Measurements from ENCODE around the gene CDC27. TPM values are rescaled to one million over a fixed set of nuclear protein-coding genes. Genes with fewer than 3 reads are reported as not detected.

CDC27 gene
- total RNA-seq, 4 donors from 2014 or later = 37.5 to 63.9 (median 40.6) TPM

DNA sequence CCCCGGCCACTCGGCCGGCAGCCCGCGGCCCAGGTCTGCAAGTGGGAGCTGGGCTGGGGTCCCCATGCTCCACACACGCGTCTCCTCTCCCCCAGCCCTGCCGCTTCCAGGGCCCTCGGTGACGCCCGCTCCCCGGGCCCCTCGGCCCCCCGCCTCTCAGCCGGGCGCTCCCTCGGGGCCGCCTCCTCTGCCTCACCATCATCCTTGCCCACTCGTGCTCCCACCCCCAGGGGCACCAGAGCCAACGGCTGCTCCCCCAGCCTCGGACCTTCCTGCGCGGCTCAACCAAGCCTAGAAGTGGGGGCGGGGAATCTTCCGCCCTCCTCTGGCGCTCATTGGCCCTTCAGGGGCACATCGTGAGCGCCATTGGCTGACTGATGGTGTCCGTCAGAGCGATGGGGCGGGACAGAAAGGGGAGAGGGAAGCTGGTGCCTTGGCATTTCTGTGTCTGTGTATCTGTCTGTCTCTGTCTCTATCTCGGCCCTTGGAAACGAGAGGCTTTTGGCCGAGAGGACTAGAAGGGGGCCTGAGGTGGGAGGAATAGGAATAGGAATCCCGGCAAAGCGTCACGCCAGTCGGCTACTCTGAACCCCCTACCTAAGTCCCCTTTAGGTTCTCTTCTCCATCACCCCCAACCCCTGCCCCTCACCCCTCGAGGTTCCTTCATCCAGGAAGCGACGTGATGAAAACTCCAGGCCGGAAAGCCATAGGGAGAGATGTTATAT is 88.9 kb downstream of the CDC27 start:
- intact Hi-C loops (cut with DNase I; ENCODE audit: low total_unique reads) (no loop called here), in situ Hi-C loops (cut with MboI; ENCODE audit: low pct_ligation_motif_present in 1 of 4, low pct_unique_long_range_greater_than_20kb in 1 of 4, low sequenced_read_pairs in 3 of 4) (loop anchor here in 1 of 4 donors (5.0 kb wide), 1 partner anchor 888 kb away; no protein-coding TSS in a partner anchor)
- H3K27me3 ChIP-seq = no peaks in the 10 kb centered on the region
- no peaks in the 10 kb centered on the region for H3K9me3 ChIP-seq
- H3K27ac ChIP-seq = peak overlapping the region; percentile 86 to 90 (median 88)
- H3K4me1 ChIP-seq = peaks cover 8 to 30% (median 14%) of the 10 kb centered on the region in 4 donors
- DNase-seq = peak; percentile 96
- peak overlapping the region; percentile 63 to 99 (median 93) for H3K4me3 ChIP-seq
- WGBS, 2 donors (ENCODE audit: low coverage in 1 of 2) = 1% methylated on average over 40 of the region's 42 CpGs; no CpG with 5 or more reads in 1 of the 2 donors
- TF ChIP-seq POLR2A (IDR thresholded peaks at IDR 0.05) (peak; percentile 48), EP300 (IDR thresholded peaks at IDR 0.05; ENCODE audit: low read depth) (no peak), POLR2AphosphoS5 (IDR thresholded peaks at IDR 0.05) (peak in 2 of 3 donors; percentile 41 to 52)
- TF ChIP-seq, protein P1, sequence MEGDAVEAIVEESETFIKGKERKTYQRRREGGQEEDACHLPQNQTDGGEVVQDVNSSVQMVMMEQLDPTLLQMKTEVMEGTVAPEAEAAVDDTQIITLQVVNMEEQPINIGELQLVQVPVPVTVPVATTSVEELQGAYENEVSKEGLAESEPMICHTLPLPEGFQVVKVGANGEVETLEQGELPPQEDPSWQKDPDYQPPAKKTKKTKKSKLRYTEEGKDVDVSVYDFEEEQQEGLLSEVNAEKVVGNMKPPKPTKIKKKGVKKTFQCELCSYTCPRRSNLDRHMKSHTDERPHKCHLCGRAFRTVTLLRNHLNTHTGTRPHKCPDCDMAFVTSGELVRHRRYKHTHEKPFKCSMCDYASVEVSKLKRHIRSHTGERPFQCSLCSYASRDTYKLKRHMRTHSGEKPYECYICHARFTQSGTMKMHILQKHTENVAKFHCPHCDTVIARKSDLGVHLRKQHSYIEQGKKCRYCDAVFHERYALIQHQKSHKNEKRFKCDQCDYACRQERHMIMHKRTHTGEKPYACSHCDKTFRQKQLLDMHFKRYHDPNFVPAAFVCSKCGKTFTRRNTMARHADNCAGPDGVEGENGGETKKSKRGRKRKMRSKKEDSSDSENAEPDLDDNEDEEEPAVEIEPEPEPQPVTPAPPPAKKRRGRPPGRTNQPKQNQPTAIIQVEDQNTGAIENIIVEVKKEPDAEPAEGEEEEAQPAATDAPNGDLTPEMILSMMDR (IDR thresholded peaks at IDR 0.05) = peak in 1 of 5 experiments; percentile 34
- no peaks in the 10 kb centered on the region for H3K36me3 ChIP-seq

DNA sequence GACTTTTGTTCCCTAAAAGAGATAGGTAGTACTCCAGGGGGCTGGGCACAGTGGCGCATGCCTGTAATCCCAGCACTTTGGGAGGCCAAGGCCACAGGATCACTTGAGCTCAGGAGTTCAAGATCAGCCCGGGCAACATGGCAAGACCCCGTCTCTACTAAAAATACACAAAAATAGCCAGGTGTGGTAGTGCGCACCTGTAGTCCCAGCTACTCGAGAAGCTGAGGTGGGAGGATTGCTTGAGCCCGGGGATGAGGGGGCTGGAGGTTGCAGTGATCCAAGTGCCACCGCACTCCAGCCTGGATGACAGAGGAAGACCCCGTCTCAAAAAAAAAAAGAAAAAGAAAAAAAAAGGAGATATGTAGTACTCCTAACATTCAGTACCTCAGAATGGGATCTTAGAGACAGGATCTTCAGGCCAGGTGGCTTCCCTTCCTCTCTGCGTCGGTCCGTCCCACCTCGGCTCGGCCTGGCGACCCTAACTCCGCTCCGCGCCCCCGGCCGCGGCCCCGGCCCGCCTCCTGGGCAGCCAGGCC is 89.6 kb downstream of the CDC27 start:
- peak overlapping the region; percentile 63 to 99 (median 93) for H3K4me3 ChIP-seq
- no peaks in the 10 kb centered on the region for H3K9me3 ChIP-seq
- no peaks in the 10 kb centered on the region for H3K36me3 ChIP-seq
- H3K27me3 ChIP-seq = no peaks in the 10 kb centered on the region
- 0 to 4% methylated on average over 3 to 22 of the region's 22 CpGs for WGBS, 2 donors (ENCODE audit: low coverage in 1 of 2)
- in situ Hi-C loops (cut with MboI; ENCODE audit: low pct_ligation_motif_present in 1 of 4, low pct_unique_long_range_greater_than_20kb in 1 of 4, low sequenced_read_pairs in 3 of 4) = loop anchor here in 1 of 4 donors (5.0 kb wide), 1 partner anchor 887 kb away; no protein-coding TSS in a partner anchor
- peak overlapping the region; percentile 86 to 90 (median 88) for H3K27ac ChIP-seq
- no peak for TF ChIP-seq POLR2AphosphoS5 (IDR thresholded peaks at IDR 0.05)
- TF ChIP-seq POLR2A (IDR thresholded peaks at IDR 0.05) = no peak
- TF ChIP-seq, protein P1 (IDR thresholded peaks at IDR 0.05) = no peak
- no peak for TF ChIP-seq EP300 (IDR thresholded peaks at IDR 0.05; ENCODE audit: low read depth)
- intact Hi-C loops (cut with DNase I; ENCODE audit: low total_unique reads) = no loop called here
- DNase-seq = peak; percentile 11
- H3K4me1 ChIP-seq = peaks cover 8 to 30% (median 14%) of the 10 kb centered on the region in 4 donors

DNA sequence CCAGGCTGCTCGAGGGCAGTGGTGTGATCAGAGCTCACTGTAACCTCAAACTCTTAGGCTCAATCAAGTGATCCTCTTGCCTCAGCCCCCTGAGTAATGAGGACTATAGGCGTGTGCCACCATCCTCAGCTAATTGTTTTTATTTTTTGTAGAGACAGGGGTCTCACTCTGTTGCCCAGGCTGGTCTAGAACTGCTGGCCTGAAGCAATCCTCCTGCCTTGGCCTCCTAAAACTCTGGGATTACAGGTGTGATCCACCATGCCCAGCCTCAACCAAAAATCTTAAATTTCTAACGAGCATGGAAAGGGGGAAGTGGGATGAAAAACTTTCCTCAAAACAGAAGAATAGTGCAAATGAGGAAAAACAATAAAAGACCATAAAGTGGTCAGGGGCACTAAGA is 92.8 kb downstream of the CDC27 start:
- H3K4me1 ChIP-seq = peaks cover 8 to 30% (median 14%) of the 10 kb centered on the region in 4 donors
- H3K36me3 ChIP-seq = no peaks in the 10 kb centered on the region
- DNase-seq = no peak
- TF ChIP-seq POLR2AphosphoS5 (IDR thresholded peaks at IDR 0.05) (no peak), EP300 (IDR thresholded peaks at IDR 0.05; ENCODE audit: low read depth) (no peak), POLR2A (IDR thresholded peaks at IDR 0.05) (no peak)
- H3K4me3 ChIP-seq = no peak overlapping the region
- intact Hi-C loops (cut with DNase I; ENCODE audit: low total_unique reads) = no loop called here
- no peaks in the 10 kb centered on the region for H3K9me3 ChIP-seq
- H3K27ac ChIP-seq = no peak overlapping the region
- 82 to 84% methylated on average over 3 of the region's 3 CpGs for WGBS, 2 donors (ENCODE audit: low coverage in 1 of 2)
- H3K27me3 ChIP-seq = no peaks in the 10 kb centered on the region
- in situ Hi-C loops (cut with MboI; ENCODE audit: low pct_ligation_motif_present in 1 of 4, low pct_unique_long_range_greater_than_20kb in 1 of 4, low sequenced_read_pairs in 3 of 4) = loop anchor here in 1 of 4 donors (5.0 kb wide), 1 partner anchor 884 kb away; no protein-coding TSS in a partner anchor

DNA sequence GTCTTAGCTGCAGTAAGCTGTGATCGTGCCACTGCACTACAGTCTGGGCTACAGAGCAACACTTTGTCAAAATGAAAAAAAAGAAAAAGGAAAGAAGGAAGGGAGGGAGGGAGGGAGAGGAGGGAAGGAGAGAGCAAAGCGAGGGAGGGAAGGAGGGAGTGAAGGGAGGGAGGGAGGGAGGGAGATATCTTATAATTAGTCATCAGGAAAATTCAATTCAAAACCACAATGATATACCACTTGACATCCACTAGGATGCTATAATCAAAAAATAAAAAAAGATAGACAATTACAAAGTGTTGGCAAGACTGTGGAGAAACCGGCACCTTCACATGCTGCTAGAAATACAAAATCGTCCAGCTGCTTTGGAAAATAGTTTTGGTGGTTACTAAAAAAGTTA is 93.8 kb downstream of the CDC27 start:
- Histone ChIP-seq H3K36me3 (no peaks in the 10 kb centered on the region), H3K27me3 (no peaks in the 10 kb centered on the region), H3K4me3 (no peak overlapping the region), H3K27ac (no peak overlapping the region), H3K4me1 (peaks cover 5 to 26% (median 14%) of the 10 kb centered on the region in 4 donors), H3K9me3 (no peaks in the 10 kb centered on the region)
- no peak for TF ChIP-seq EP300 (IDR thresholded peaks at IDR 0.05; ENCODE audit: low read depth)
- no peak for TF ChIP-seq POLR2AphosphoS5 (IDR thresholded peaks at IDR 0.05)
- TF ChIP-seq, protein P1 (IDR thresholded peaks at IDR 0.05) = no peak
- TF ChIP-seq POLR2A (IDR thresholded peaks at IDR 0.05) = no peak
- in situ Hi-C loops (cut with MboI; ENCODE audit: low pct_ligation_motif_present in 1 of 4, low pct_unique_long_range_greater_than_20kb in 1 of 4, low sequenced_read_pairs in 3 of 4) = loop anchor here in 1 of 4 donors (5.0 kb wide), 1 partner anchor 883 kb away; no protein-coding TSS in a partner anchor
- intact Hi-C loops (cut with DNase I; ENCODE audit: low total_unique reads) = no loop called here
- 70 to 83% methylated on average over 2 to 4 of the region's 4 CpGs for WGBS, 2 donors (ENCODE audit: low coverage in 1 of 2)
- no peak for DNase-seq

All from transverse colon (tissue), 4 donors.